ENCODE measurements around the gene KSR2.
"Not testable (repeated sequence)": the region's sequence is repeated elsewhere in the genome, so short reads cannot be mapped to it uniquely, and the experiment has no call there.

KSR2 gene

GRCh38 chr12:117857139-117857538, 111.7 kb downstream of the KSR2 start:
- DNase-seq, result not testable (repeated sequence)

- no peak for DNase-seq
Measured at GRCh38 chr12:117855165-117855564, 113.6 kb downstream of the KSR2 start.

DNA sequence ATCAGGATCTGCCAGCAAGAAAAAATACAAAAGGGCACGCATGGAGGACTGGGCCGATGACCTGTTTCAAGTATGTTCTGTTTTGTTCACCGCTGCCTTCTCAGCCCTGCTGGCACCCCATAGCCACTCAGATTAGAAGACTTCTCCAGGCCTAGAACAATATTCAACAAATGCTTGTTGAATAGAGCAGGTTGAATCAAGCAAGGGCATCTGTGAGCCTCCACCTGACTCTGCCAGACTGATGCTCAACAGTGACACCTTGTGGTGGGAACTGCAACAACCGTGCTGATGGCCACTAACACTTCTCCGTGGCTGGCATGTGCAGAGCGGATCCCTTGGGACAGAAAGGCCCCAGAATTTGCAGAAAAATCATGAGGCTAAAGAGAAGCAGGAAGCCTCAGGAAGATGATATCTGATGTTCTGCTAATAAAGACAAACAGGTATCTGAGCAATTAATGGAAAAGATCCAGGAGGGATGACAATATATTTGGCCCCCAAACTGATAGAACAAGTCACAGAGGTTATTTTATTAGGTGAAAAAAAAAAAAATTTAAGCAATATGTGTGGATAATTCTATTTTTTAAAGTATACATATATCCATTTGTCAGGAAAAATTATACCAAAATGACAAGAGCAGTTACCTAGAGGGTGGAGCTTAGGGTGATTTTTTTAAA, 114.3 kb downstream of the KSR2 start:
- peak in 5 of 14 donors; percentile 1 to 43 (median 4) for DNase-seq

DNA sequence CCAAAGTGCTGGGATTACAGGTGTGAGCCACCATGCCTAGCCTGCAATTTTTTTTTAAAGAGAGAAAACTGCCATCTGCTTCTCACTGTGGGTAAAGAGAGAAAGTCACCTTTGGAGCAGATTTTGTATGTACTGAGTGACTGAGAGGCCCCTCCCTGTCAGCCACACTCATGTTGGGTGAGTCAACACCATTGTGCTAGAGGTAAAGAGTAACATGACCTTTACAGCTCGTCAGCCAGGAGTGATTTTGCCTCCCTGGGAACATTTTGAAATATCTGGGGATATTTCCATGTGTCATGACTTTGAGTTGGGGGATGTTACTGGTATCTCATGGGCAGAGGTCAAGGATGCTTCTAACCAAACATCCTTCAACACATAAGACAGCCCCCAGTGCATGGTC, 115.2 kb downstream of the KSR2 start:
- no peak for DNase-seq

- DNase-seq, result peak in 1 of 14 donors; percentile 5
Measured at GRCh38 chr12:117850048-117850447, 118.7 kb downstream of the KSR2 start.

DNA sequence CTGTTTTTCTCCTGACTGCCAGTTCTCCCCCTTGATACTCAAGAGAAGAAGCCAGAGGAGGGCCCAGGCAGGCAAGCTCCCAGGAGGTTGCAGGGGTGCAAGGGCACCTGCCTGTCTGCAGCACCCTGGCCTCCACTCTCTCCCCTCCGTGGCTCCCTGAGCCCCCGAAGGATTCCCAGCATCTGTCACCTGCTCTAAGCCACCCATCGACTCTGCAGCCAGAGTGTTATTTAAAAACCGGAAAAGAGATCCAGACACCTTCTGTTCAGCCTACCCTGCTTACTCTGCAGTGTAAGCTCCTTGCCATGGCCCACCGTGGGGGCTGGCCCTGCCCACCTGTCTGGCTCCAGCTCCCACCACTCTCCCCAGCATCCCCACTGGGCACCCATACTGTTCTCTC, 121.4 kb downstream of the KSR2 start:
- DNase-seq, result no peak

- no peak for DNase-seq
Measured at GRCh38 chr12:117845271-117845904, 123.4 kb downstream of the KSR2 start.

GRCh38 chr12:117844114-117844830, 124.5 kb downstream of the KSR2 start:
- DNase-seq, result no peak

DNA sequence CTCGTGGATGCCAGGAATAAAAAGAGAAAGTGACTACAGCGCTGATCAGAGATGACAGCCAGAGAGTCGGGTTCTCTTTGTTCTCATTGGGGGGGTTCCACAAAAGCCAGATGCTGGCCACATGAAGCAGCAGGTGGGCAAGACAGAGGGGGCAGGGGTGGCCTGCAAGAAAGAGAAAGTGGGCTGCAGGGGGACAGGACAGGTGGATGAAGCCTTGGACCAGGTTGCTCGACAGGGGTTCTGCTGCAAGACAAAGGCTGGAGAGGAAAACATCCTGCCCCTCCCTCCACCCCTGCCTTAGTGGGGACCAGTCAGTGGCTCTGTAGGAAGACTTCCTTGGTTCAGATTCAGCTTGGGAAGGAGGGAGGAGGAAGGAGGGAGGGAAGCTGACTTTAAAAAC, 126.2 kb downstream of the KSR2 start:
- DNase-seq, result no peak

- no peak for DNase-seq
Measured at GRCh38 chr12:117842220-117842619, 126.6 kb downstream of the KSR2 start.

DNA sequence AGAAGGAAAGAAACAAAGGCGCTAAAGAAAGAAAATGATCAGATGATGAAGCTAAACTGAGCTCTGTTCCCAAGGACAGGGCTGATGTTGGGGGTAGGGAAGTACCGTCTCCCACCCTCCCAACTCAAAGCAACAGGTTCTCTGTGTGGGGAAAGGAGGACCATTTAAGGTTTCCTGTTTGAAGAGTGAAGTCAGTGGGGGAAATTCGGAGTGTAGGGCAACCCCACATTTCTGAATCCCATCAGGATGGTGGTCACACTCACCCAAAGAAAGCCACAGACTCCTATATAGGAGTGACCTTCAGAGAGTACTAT, 131.1 kb downstream of the KSR2 start:
- no peak for DNase-seq

DNA sequence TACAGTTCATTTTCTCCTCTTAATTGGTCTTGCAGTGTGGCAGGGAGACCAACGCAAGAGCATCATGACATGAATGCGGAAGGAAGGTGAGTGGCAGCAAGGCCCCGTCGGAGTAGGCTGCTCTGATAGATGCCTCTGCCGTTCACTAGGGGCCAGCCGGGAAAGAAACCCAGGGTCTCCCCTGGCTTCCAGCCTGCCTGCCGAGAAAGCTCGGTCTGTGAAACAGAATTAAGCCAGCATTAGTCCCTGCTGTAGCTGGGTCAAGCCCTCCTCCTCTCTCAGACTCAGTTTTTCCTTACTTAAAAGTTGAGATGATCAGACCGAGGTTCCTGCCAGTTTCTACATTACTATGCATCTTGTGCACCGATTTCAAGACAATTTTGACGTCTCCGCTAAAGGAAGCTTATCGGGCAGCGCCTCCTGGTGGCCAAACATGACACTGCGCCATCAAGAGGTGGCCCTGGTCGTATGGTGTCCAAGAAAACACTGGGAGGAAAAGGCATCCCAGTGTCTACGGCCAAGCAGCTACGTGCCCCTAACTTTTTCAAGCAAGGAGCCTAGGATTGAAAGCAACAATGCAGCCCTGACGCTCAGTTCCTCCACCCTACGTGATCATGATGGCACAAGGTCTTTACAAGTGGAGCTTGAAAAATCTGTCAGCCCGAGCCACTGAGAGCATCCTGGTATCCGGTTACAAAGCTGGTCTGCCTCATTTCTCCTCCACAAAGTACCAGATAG, 131.6 kb downstream of the KSR2 start:
- peak; percentile 13 to 80 (median 48) for DNase-seq

DNA sequence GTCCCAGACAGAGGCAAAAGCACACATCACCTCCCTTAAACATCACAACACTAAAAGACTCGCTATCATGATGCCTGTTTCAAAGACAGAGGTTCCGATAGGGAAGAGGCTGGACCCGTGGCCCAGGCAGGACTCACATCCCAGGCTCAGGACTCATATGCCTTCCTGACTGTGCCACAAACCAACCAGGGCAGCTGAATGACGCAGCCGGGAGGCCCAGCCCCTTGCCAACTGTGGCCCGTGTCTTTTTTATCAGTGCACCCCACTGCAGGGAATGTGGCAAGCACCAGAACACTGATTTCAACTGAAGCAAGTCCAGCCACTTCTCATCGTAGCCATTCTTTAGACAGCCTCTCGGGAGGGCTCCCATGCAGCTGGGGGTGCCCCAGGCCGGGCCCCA, 132.3 kb downstream of the KSR2 start:
- peak in 1 of 14 donors; percentile 32 for DNase-seq

DNA sequence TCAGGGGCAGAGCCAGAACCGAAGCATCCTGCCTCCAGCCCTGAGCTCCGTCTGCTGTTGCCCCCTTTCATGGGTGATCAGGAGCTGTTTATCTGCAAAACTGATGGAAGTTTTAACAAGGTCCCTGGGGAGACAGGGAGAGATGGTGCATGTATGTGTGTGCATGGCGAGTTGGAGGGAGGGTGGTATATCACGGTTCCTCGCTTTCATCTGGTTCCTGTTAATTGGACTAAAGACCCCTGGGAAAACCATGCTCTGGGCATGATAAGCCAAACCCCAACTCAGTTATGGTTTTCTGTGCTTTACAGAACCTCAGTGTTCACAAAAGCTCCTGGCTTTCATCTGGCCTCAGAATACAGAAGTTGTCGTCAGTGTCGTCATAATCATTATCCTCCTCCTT, 133.6 kb downstream of the KSR2 start:
- DNase-seq, result no peak

DNA sequence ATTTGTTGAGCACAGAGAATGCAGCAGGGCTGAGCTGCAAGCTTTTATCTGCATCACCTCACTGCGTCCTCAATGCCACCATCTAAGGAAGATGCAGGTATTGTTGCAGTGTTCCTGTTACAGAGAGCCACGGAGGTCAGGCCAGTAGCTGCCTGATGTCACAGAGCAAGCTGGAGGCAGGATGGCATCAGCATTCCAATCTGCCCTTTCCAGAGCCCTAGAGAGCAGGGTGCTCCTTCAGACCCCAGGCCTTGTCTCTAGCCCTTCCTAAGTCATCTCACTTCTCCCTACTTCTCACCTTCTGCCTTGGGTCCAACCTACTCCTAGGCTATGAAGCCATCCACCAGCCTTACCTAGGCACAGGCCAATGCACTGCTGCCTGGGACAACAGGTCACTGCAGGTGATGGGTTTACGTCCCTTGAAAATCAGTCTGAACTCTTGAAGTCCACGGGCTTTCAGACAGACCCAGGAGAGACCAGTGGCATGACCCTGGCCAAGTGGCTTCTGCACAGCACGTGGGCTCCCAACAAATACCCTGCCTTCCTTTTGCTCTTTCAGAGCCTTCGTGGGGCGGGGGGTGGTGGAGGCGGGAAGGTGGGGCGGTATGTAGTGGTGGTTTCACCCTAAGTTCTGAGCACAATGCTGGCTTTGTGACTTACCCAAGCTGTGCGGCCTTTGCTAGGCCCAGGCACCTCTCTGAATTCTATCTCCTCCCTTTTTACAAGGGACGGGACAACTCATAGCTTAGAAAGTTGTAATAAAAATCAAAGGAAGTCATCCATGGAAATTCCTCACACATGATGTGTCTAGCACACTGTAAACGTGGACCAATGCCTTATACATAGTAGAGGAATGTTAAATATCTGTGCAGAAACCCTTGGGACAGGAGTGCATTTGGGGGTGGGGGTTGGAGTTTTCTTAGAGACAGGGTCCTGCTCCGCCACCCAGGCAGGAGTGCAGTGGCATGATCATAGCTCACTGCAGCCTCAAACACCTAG, 136.0 kb downstream of the KSR2 start:
- no peak for DNase-seq

DNA sequence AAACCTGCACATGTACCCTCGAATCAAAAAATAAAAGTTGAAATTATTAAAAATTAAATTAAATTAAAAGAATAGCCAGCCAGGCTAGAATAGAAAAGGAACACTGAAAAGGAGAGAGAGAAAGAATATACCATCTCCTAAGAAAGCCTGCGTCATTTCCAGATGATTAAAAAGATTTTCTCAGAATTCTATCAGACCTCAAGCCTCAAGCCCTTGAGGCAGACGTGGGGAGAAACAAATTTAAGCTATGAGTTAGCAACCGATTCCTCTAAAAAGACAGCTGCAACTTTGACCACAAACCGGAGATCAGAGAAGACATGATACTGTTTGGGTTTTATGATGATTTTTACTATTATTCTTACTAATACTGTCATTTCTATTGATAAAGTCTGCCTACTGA, 138.3 kb downstream of the KSR2 start:
- no peak for DNase-seq

DNA sequence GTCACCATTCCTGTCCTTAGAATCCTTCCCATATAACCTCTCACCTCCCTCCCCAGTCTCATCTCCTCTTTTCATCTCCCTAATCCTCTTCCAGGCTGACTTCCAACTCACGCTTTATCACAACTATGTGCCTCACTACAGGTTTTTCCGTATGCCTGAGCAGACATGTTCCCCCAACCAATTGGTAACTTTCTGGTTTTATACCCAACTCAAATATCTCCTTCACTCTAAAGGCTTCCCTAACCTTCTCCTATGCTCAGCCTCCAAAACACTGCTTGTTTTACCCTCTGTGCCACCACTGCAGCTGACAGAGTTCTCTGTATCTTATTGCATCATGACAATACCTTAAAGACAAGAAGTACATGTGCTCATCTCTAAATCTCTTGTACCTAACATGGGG, 139.7 kb downstream of the KSR2 start:
- no peak for DNase-seq

GRCh38 chr12:117827660-117828059, 141.1 kb downstream of the KSR2 start:
- DNase-seq, result no peak

DNA sequence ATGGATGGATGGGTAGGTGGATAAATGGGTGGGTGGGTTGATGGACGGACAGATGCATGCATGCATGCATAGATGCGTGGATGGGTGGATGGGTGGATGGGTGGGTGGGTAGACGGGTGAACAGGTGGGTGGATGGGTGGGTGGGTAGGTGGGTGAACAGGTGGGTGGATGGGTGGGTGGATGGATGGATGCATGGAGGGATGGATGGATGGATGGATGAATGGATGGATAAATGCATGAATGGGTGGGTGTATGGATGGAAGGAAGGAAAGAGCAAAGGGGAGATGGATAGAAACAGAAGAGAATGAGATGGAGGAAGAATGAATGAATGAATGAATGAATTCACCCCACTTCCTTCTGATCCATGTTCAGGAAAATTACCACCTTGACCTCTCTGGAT, 143.0 kb downstream of the KSR2 start:
- DNase-seq, result no peak

DNA sequence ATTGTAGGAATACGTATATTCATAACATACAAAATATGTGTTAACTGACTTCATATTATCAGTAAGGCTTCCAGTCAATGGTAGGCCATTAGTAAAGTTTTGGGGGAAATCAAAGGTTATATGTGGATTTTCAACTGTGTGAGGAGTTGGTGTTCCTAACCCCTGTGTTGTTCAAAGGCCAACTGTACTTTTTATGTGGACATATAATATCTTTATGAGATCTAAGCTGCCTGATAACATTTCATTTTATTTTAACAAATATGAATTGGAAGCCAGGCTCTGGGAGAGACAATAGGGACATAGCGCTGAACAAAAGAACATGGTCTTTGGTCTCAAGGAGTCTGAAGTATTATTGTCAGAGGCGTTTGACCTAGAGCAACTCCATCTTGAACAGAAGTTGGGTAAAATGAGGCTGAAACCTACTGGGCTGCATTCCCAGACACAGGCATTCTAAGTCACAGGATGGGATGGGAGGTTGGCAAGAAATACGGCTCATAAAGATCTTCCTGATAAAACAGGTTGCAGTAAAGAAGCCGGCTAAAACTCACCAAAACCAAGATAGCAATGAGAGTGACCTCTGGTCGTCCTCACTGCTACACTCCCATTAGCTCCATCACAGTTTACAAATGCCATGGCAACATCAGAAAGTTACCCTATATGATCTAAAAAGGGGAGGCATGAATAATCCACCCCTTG, 147.2 kb downstream of the KSR2 start:
- DNase-seq, result no peak

DNA sequence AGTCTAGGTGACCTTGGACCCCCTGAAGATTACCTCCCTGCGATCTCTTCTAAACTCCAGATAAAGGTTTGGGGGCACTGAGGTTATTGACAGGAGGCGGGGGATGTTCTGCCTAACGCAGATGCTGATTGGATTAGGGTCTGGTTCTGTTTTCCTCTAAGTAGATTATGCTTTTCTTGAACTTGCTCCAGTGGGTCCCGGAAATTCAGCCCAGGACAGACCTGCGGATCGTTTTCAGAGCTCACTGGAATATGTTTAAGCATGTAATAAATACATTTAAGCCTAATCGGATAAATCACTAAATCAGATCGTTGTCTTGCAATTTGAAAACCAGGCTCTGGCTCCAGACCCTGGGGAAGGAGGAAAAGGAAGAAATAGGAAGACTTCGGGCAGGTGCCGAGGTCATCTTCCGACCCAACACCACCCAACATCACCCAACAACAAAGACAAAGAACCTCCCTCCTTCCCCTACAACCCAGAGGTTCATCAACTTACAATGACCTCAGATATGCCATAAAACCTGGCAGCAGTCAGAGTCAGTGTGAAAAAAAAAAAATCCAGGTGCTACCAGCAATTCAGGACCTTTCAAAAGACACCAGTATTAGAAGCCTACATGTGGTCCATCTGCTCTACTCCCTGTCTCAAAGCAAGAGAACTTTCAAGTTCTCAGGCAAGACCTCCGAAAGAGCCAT, 148.4 kb downstream of the KSR2 start:
- DNase-seq, result no peak

All from C1 segment of cervical spinal cord (tissue), 14 donors.